Thymus (tissue), 11 donors: ENCODE measurements around the gene RPL34. TPM values are rescaled to one million over a fixed set of nuclear protein-coding genes. Genes with fewer than 3 reads are reported as not detected.
"Not testable (repeated sequence)": the region's sequence is repeated elsewhere in the genome, so short reads cannot be mapped to it uniquely, and the experiment has no call there.

ENCODE experiments used
- DNase-seq, 9 donors: peaks; one replicate each; pipeline ENCODE4 v3.0.0-alpha.2; 2013; ENCODE audit warnings: low spot score in 9 of 9, low read depth in 6 of 9, missing footprints in 1 of 9
- H3K27ac ChIP-seq, 2 donors: one replicate each; pipeline ENCODE4 v1.5.1; 2013; ENCODE audit warnings: control low read depth in 1 of 2, low read depth in 1 of 2, low read length in 1 of 2, mild to moderate bottlenecking in 1 of 2, moderate library complexity in 1 of 2
- H3K27me3 ChIP-seq, 2 donors: one replicate each; pipeline ENCODE4 v1.5.1; 2013; ENCODE audit warnings: low read length in 1 of 2; ENCODE audit not compliant: control insufficient read depth in 2 of 2, insufficient read depth in 1 of 2
- H3K36me3 ChIP-seq, 2 donors: one replicate each; pipeline ENCODE4 v1.5.1; 2013; ENCODE audit warnings: low read length in 1 of 2, mild to moderate bottlenecking in 1 of 2, moderate library complexity in 1 of 2; ENCODE audit not compliant: control insufficient read depth in 2 of 2, insufficient read depth in 2 of 2
- H3K4me1 ChIP-seq, 2 donors: one replicate each; pipeline ENCODE4 v1.5.1; 2013; ENCODE audit warnings: low read length in 2 of 2; ENCODE audit not compliant: control insufficient read depth in 2 of 2, insufficient read depth in 2 of 2
- H3K4me3 ChIP-seq, 2 donors: one replicate each; pipeline ENCODE4 v1.5.1; 2013; ENCODE audit warnings: low read length in 2 of 2, control low read depth in 1 of 2, mild to moderate bottlenecking in 1 of 2
- H3K9me3 ChIP-seq, 2 donors: one replicate each; pipeline ENCODE4 v1.5.1; 2013; ENCODE audit warnings: low read length in 1 of 2, mild to moderate bottlenecking in 1 of 2; ENCODE audit not compliant: control insufficient read depth in 2 of 2, insufficient read depth in 1 of 2
- WGBS: extraction: QIAGEN DNeasy Blood & Tissue Kit; methylation state at CpG from one replicate; pipeline ENCODE4 v1.1.7; 2013; 5-methylcytosine and 5-hydroxymethylcytosine counted together
- polyA plus RNA-seq: library from polyadenylated mRNA; stranded (reverse); fragments of 200-250 nt; gene quantifications from one replicate; pipeline ENCODE4 v1.2.3, GENCODE V29; 2013
- total RNA-seq: library from RNA; stranded (reverse); fragments of 120-200 nt; gene quantifications from one replicate; pipeline ENCODE4 v1.2.4, GENCODE V29; 2013
- donor health status: healthy.

The RPL34 gene
- total and polyA plus RNA-seq, 2 donors: 3,878 to 9,578 TPM

- 96% methylated on average over 2 of the region's 2 CpGs for WGBS
- Histone ChIP-seq H3K27me3 (no peaks in the 10 kb centered on the region), H3K27ac (no peak overlapping the region), H3K4me3 (no peak overlapping the region), H3K4me1 (no peaks in the 10 kb centered on the region), H3K9me3 (peaks cover 0 to 12% of the 10 kb centered on the region in 2 donors), H3K36me3 (peaks cover 10 to 22% of the 10 kb centered on the region in 2 donors)
- no peak for DNase-seq
These were observed 30.4 kb upstream of the RPL34 start for GRCh38 chr4:108589961-108590360.

- peaks cover 0 to 12% of the 10 kb centered on the region in 2 donors for H3K9me3 ChIP-seq
- no peak overlapping the region for H3K27ac ChIP-seq
- H3K4me3 ChIP-seq: no peak overlapping the region
- no peaks in the 10 kb centered on the region for H3K4me1 ChIP-seq
- 95% methylated on average over 1 of the region's 1 CpG for WGBS
- DNase-seq: no peak
- H3K27me3 ChIP-seq: no peaks in the 10 kb centered on the region
- H3K36me3 ChIP-seq: peaks cover 10 to 22% of the 10 kb centered on the region in 2 donors
These were observed 29.6 kb upstream of the RPL34 start for GRCh38 chr4:108590776-108591175.

- H3K27ac ChIP-seq: no peak overlapping the region
- no peak for DNase-seq
- WGBS: 97% methylated on average over 2 of the region's 2 CpGs
These were observed 27.7 kb upstream of the RPL34 start for GRCh38 chr4:108592674-108592986.

GRCh38 chr4:108594296-108594695 lies 26.1 kb upstream of the RPL34 start:
- H3K36me3 ChIP-seq: peaks cover 10 to 22% of the 10 kb centered on the region in 2 donors
- H3K27ac ChIP-seq, H3K27me3 ChIP-seq, DNase-seq, H3K4me3 ChIP-seq: not testable (repeated sequence)
- H3K4me1 ChIP-seq: peaks cover 0 to 11% of the 10 kb centered on the region in 2 donors
- WGBS: 98% methylated on average over 21 of the region's 21 CpGs
- H3K9me3 ChIP-seq: peaks cover 0 to 12% of the 10 kb centered on the region in 2 donors

More at GRCh38 chr4:108592674-108592986, 27.7 kb upstream of the RPL34 start:
- H3K4me1 ChIP-seq: no peaks in the 10 kb centered on the region
- no peaks in the 10 kb centered on the region for H3K27me3 ChIP-seq
- peaks cover 10 to 22% of the 10 kb centered on the region in 2 donors for H3K36me3 ChIP-seq
- no peak overlapping the region for H3K4me3 ChIP-seq
- H3K9me3 ChIP-seq: peaks cover 0 to 12% of the 10 kb centered on the region in 2 donors

GRCh38 chr4:108596344-108596743 lies 24.0 kb upstream of the RPL34 start:
- Histone ChIP-seq H3K27me3 (no peaks in the 10 kb centered on the region), H3K4me3 (no peak overlapping the region), H3K9me3 (peaks cover 0 to 12% of the 10 kb centered on the region in 2 donors), H3K36me3 (peaks cover 10 to 16% of the 10 kb centered on the region in 2 donors), H3K4me1 (peaks cover 0 to 15% of the 10 kb centered on the region in 2 donors), H3K27ac (no peak overlapping the region)
- 98% methylated on average over 1 of the region's 1 CpG for WGBS
- DNase-seq: no peak

GRCh38 chr4:108601106-108601505 lies 19.3 kb upstream of the RPL34 start:
- Histone ChIP-seq H3K36me3 (no peaks in the 10 kb centered on the region), H3K27me3 (no peaks in the 10 kb centered on the region), H3K27ac (peak overlapping the region; percentile 96 to 97), H3K4me1 (peaks cover 9 to 34% of the 10 kb centered on the region in 2 donors), H3K9me3 (peaks cover 0 to 13% of the 10 kb centered on the region in 2 donors), H3K4me3 (peak overlapping the region; percentile 7 to 22)
- peak in 3 of 9 donors; percentile 40 to 75 (median 45) for DNase-seq
- WGBS: 58% methylated on average over 3 of the region's 3 CpGs

- H3K27ac ChIP-seq: peak overlapping the region in 1 of 2 donors; percentile 97
- H3K4me3 ChIP-seq: peak overlapping the region; percentile 4 to 7
- WGBS: 14% methylated on average over 1 of the region's 1 CpG
These were observed 18.8 kb upstream of the RPL34 start for GRCh38 chr4:108601532-108601931.

GRCh38 chr4:108602163-108602562 lies 18.2 kb upstream of the RPL34 start:
- WGBS: 35% methylated on average over 3 of the region's 3 CpGs

More at GRCh38 chr4:108601532-108601931, 18.8 kb upstream of the RPL34 start:
- Histone ChIP-seq H3K9me3 (peaks cover 0 to 13% of the 10 kb centered on the region in 2 donors), H3K4me1 (peaks cover 9 to 37% of the 10 kb centered on the region in 2 donors), H3K27me3 (no peaks in the 10 kb centered on the region), H3K36me3 (no peaks in the 10 kb centered on the region)
- peak in 6 of 9 donors; percentile 47 to 85 (median 70) for DNase-seq

GRCh38 chr4:108607079-108607815 lies 13.1 kb upstream of the RPL34 start:
- H3K27me3 ChIP-seq: no peaks in the 10 kb centered on the region
- peaks cover 27 to 56% of the 10 kb centered on the region in 2 donors for H3K4me1 ChIP-seq
- H3K4me3 ChIP-seq: no peak overlapping the region
- H3K36me3 ChIP-seq: no peaks in the 10 kb centered on the region
- WGBS: 46% methylated on average over 4 of the region's 4 CpGs
- peaks cover 0 to 13% of the 10 kb centered on the region in 2 donors for H3K9me3 ChIP-seq
- DNase-seq: peak in 5 of 9 donors; percentile 53 to 85 (median 62)
- H3K27ac ChIP-seq: peak overlapping the region; percentile 74 to 88

More at GRCh38 chr4:108602163-108602562, 18.2 kb upstream of the RPL34 start:
- peak in 2 of 9 donors; percentile 41 to 68 for DNase-seq
- no peaks in the 10 kb centered on the region for H3K36me3 ChIP-seq
- H3K4me1 ChIP-seq: peaks cover 9 to 38% of the 10 kb centered on the region in 2 donors
- peak overlapping the region; percentile 96 to 97 for H3K27ac ChIP-seq
- H3K9me3 ChIP-seq: peaks cover 0 to 13% of the 10 kb centered on the region in 2 donors
- H3K4me3 ChIP-seq: peak overlapping the region in 1 of 2 donors; percentile 7
- no peaks in the 10 kb centered on the region for H3K27me3 ChIP-seq
